K562 (cell line): ENCODE data around the gene USP32.

Source experiments
- CHD4 ChIP-seq: fragments of 200-600 bp; sonication (generic); IDR thresholded peaks from 3 replicates; pipeline ENCODE4 v1.6.1; 2012; ENCODE audit warnings: low read depth, mild to moderate bottlenecking, mixed read lengths, low read length, inconsistent platforms; ENCODE audit not compliant: insufficient read depth, insufficient replicate concordance, poor library complexity, severe bottlenecking
- CTCF ChIP-seq, 3 experiments: IDR thresholded peaks in 2 of 3; conservative IDR thresholded peaks in 1 of 3; 2 replicates each; pipeline ENCODE4 v1.5.1; 2011 to 2012; ENCODE audit warnings: low read length in 3 of 3, mild to moderate bottlenecking in 3 of 3, control low read depth in 2 of 3, improper control_type of control experiment in 1 of 3, inconsistent platforms in 1 of 3, low read depth in 1 of 3, mixed read lengths in 1 of 3, moderate library complexity in 1 of 3; ENCODE audit not compliant: insufficient read depth in 2 of 3
- E2F3 ChIP-seq: fragments of 250-450 bp; sonication (Bioruptor Pico); IDR thresholded peaks from 2 replicates; pipeline ENCODE4 v1.4.0; 2020; ENCODE audit warnings: mild to moderate bottlenecking
- ELF4 ChIP-seq: fragments of 450-650 bp; formaldehyde crosslinking; IDR thresholded peaks from 2 replicates; pipeline ENCODE4 v1.4.0; 2022; ENCODE audit warnings: missing genetic modification characterization
- FOS ChIP-seq: IDR thresholded peaks from 3 replicates; pipeline ENCODE4 v1.6.1; 2011; ENCODE audit not compliant: insufficient read length; ENCODE audit errors: extremely low read depth
- HCFC1 ChIP-seq: IDR thresholded peaks from 2 replicates; pipeline ENCODE4 v1.6.1; 2012; ENCODE audit warnings: low read depth, low read length, improper control_type of control experiment
- MECOM ChIP-seq: fragments of 250-450 bp; sonication (Bioruptor Pico); IDR thresholded peaks from 2 replicates; pipeline ENCODE4 v1.8.0; 2022; ENCODE audit warnings: inconsistent platforms
- NCOA6 ChIP-seq: fragments of 450-650 bp; IDR thresholded peaks from 2 replicates; pipeline ENCODE4 v1.6.1; 2017; ENCODE audit warnings: mild to moderate bottlenecking
- POLR2AphosphoS5 ChIP-seq: IDR thresholded peaks from 2 replicates; pipeline ENCODE4 v1.6.1; 2011; ENCODE audit warnings: mild to moderate bottlenecking, low read depth, low read length, moderate library complexity; ENCODE audit not compliant: control insufficient read depth, insufficient read depth
- SRSF9 ChIP-seq: fragments of 200-400 bp; formaldehyde crosslinking; IDR thresholded peaks from 2 replicates; pipeline ENCODE4 v1.6.1; 2017; ENCODE audit warnings: low read depth, low read length, borderline replicate concordance

GRCh38 chr17:60169921-60170817 lies 221.8 kb downstream of the USP32 start:
- TF ChIP-seq POLR2AphosphoS5 (no peak), ELF4 (CRISPR knock-in tag) (no peak), MECOM (no peak), CHD4 (no peak), CTCF (IDR thresholded peaks at IDR 0.05 in 2 of 3, conservative IDR thresholded peaks at IDR 0.05 in 1 of 3; ENCODE audit: insufficient read depth in 2 of 3, low read depth in 1 of 3, low read length in 3 of 3) (no peak), NCOA6 (no peak), FOS (no peak), E2F3 (CRISPR knock-in tag) (no peak), SRSF9 (no peak), HCFC1 (no peak)
